GM19397 (cell line): Measurements from ENCODE around the gene LRRC1.

Experiments
- ATAC-seq: cut with Tn5 transposase; IDR thresholded peaks from one replicate; pipeline ENCODE4 v1.9.1; 2021; ENCODE audit warnings: mild to moderate bottlenecking, moderate library complexity; ENCODE audit not compliant: unreplicated experiment

Gene LRRC1

DNA sequence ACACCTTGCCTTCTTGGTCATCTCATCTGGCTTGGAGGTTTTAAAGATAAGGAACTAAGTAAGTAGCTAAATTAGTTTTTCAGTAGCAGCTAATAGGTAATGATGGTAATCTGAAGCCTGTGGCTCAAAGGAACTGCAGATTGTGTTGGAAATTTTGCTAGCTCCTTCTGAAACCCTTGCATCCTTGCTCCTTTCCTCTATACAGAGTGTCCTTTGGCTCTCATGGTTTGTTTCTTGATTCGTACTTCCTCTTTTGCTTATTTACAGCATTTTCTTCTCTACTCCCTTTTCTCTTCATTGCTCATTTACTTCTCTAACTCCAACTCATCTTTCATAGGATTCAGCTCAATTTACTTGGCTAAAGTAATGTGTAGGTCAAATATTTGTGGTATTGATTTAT, 19.0 kb downstream of the LRRC1 start:
- no peak for ATAC-seq

GRCh38 chr6:53814353-53814752, 19.5 kb downstream of the LRRC1 start:
- ATAC-seq, result no peak

DNA sequence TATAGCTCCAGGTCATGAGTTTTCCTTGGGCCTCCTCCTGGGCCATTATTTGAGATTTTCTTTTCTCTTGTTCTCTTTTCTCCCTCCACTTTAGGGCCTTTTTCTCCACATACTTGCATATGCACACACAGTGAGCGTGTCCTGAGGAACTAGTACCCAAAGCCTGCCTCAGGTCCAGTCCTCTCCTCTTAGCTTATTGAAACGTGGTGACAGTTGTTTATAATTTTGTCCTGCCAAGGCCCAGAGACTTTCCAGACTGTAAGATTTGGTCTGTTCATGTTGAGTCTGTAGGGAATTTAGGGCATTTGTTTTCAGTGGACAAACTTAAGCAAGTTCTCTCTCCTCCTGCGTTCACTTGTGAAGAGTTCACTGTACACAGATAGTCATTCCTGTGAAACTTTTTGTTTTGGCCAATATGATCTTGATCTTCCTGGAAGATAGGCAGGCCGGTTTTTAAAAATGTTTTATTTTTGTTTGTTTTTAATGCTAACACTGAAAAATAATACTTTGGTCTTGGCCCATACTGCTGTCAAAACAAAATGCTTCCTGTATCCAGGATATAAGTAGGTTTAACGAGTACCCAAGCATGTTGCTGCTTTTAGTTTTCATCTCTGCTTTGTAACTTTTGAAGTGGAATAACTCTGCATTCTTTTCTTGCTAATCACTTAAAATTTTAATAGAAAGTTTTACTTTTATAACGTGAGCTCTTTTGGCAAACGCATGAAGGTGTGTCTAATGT, 20.7 kb downstream of the LRRC1 start:
- ATAC-seq, result no peak

GRCh38 chr6:53818858-53819609, 24.2 kb downstream of the LRRC1 start:
- no peak for ATAC-seq

- no peak for ATAC-seq
Observed at GRCh38 chr6:53822401-53823125, 27.8 kb downstream of the LRRC1 start.

DNA sequence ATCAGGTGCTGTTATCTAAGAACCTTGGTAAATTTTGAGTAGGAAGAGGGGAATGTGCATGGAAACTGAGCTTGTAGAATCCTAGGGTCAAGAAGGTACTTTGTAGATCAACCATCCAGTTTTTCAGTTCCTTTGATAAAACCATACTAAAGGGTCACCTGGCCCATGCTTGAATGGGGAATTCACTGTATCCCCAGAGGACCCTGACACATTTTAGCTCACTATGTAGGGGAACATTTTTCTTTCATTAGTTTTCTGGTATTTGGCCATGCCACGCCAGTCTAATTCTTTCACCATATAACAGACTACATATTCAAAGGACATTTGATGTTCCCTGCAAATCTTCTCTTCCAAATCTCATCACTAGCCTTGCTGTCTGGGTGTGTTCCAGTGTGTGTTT, 29.9 kb downstream of the LRRC1 start:
- no peak for ATAC-seq

DNA sequence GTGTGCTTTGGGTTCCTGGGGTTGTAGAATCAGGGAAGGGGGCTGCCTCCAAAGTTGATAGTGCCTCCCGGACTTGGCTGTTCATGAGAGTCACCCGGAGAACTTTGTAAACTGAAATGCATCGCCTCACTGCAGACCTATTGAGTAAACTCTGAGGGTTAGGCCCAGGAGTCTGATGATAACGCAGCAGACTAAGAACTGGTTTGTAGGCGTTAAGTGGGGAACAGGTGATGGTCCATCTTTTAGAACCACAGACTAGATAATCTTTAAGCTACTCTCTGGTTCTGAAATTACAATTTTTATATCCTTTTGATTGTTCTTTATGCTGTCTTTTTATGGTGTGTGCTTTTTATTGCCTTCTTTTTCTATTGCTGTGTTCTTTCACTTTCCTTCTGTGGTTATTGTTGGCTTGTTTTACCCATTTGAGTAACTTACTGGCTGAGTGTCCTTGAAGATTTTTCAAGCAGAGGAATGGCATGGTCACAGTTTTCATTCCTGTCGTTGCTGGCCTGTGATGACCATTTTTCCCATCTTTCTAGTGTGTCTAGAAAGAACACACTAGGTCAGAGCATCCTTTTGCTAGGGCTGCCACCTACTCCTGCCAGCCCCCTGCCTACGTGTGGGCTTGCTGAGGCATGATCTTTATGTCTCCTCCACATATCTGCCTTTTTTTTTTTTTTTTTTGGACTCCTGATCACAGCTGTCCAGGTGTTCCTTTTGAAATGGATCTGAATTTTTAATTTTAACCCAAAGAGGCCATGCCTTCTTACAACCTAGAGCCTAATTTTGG, 30.9 kb downstream of the LRRC1 start:
- no peak for ATAC-seq

- ATAC-seq, result no peak
Observed at GRCh38 chr6:53827531-53827930, 32.7 kb downstream of the LRRC1 start.

DNA sequence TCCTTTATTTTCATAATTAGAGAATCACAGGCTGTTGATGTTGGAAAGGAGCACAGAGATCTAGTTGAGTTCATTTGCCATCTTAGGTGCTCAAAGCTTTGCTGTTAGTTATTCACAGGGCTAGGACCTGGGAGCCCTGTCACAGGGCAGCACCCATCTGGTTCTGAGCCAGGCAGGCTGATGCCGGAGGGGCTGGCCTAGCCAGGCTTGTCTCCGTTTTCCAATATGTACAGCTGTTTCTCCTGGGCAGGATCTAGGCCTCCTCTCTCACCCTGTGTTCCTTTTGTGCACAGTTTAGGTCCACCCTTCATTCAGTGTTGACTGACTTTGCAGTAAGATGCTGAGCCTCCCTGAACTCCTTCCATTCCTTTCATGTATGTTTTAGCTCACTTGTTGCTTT, 33.4 kb downstream of the LRRC1 start:
- ATAC-seq, result no peak

DNA sequence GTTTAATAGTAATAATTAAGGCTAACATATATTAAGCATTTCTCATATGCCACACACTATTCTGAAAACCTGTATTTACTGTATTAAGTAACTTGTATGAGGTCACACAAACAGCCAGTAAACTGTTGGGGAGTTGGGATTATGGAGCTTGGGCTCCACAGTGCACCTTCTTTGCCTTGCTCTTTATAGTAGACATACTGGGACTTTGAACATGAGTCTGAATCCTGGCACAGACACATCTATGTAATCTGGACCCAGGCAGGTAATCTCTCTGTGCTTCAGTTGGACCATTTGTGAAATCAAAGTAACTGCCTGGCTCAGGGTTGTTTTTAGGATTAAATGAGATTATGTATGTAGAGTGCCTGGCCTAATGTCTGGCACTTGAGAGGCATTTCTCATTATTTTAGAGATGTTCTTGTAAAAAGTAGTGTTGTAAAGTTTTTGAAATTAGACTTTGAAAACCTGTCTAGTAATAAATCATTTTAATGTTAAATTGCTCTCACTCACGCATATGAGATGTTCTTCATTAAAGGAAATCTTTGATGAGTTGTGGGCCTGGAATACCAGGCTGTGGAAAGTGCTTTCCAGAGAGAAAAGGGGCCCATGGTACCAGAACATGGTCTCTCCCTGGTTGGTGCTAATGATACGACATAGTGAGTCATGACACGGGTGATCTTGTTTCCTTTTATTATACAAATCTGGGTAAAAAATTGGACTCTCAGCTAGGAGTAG, 34.3 kb downstream of the LRRC1 start:
- ATAC-seq, result no peak

DNA sequence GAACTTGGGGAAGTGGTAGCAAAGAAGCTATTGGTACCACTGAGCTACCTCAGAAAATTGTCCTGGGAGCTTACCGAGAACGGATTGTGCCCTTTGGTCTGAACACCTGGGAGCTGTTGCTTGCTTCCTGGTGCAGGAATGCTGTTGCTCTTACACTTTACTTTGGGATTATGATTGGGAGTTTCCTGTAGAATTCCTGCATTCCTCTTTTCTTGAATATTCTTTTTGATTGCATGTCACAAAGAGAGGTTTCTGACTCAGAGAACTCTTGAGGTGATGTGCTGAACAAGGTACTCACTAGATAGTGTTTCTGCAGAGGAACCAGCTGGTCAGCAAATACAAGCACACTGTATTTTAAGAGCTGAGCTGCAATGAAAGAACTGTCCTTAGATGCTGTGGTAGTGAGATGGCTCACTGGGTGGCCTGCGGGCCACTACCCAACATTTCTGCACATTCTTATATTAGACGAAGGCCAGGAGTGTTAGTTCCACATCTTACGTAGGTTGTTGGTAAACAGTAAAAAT, 35.0 kb downstream of the LRRC1 start:
- no peak for ATAC-seq

- no peak for ATAC-seq
Observed at GRCh38 chr6:53830366-53830765, 35.6 kb downstream of the LRRC1 start.

DNA sequence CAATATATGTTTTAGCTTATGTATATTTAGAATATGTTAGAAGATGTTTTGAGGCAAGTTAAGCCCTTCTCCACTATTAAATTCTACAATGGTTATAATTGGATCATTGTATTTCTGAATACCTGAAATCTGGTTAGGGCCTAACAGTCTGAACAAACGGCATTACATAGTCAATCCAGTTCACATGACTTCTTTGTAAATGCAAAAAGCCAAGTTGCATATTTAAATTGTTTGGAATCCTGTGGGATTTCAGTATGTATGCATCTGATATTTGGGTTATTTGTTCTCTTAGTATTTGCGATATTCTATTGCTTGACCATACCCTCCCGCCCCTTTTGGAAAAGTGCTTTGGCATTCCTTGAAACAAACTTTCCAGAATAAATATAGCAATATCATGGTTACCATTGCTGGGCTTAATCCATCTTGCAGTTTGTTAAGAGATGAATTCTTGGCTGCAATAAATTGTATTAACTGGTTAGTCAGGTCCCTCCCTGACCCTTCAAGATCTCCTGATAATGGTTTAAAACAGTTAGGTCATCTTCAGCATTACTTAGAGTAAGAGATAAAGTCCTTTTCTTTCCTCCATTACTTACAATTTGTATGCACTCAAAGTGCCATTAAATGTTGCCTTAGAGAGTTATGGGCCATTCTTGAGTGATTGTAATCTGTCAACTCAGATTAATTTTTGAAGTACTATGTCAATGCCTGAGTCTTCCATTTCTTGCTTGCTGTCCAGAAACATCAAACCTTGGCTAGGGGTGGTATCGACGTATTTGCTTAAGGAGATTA, 36.5 kb downstream of the LRRC1 start:
- no peak for ATAC-seq

DNA sequence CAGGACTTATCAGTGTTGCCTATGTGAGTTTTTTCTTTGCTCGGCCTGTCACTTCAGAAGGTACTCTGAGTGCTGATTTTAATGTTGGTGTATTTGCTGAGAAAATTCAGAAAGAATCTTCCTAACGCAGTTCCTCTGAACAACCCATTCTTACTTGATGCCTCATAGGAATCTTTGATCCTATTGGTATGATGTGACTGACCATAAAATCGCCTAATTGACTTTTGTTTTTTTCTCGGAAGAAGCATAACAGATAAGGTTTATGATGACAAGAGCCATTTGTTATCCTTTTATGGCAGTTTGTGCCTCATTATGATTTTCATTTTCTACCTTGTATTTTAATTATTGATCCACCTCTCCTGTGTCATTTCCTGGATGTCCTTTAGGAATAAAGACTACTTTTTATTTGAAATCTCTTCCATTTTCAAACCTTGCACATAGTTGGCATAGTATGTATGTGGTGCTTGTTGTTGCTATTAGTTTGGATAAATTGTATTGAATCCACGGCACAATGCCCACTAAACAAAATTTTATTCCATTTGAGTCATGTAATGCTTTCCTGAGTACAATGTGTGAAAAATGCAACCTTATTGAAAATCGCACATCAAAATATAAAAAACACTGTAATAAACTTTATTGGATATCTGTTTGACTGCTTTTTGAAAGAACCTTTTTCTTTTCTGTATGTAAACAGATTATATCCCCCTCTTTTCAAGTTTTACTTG, 37.3 kb downstream of the LRRC1 start:
- no peak for ATAC-seq

DNA sequence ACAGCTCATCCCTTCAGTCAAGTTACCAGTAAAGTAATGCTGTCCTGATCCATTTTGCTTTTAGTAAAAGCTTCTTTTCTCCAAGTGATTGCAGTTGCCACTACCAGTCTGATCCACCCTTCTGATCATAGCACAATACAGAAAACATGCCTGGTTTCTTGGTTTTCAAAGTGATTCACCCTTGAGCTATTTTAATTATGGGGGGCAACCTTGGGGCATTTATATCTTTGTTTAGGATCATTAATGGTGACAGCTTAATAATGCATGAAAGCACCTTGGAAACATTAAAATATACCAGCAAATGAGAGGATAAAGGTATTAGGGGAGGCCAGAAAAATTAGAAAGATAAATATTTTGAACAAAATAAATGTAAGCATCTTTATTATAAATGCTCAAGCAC, 38.4 kb downstream of the LRRC1 start:
- ATAC-seq, result no peak

- no peak for ATAC-seq
Observed at GRCh38 chr6:53834132-53834531, 39.3 kb downstream of the LRRC1 start.

DNA sequence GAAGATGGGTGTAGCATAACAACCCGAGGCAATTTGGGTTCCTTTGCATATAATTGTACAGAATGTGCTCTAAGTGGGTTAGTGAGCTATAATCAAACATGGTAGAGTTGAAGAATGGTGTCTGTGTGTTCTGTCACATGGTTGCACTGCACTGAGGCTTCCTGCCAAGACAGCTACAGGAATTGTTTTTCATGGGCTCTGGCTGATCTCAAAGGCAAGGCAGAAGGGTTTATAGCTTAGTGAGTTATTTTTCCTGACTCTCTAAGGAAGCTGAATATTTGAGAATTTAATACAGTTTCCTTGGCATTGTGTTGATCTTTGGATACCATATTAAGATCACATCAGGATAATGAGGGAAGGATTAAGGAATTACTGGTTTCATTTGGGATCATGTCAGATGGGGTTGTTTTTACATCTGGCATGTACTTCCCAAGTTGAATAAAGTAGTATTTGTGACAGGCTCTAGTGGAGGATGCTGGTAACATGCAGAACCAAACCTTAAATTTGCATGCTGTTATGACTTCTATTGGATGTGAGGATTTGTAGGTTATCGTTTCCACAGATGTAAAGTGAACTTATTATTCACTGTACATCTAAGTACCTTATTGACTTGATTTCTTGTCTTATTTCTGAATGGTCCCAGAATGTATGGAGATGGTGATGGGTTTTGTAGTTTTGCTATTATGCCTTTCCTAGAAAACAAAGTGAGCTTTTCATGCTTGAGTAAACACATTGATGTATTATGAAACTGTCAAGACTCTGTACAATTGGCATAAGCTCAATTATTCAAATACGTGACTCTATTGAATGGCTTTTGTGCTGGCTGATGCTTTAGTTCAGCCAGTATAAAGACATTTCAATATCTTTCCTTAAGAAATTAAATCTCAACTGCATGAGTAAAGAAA, 43.3 kb downstream of the LRRC1 start:
- ATAC-seq, result no peak

- no peak for ATAC-seq
Observed at GRCh38 chr6:53840027-53840426, 45.2 kb downstream of the LRRC1 start.
